Activated T-cell treated with anti-CD3 and anti-CD28 coated beads for 48 hours (primary cell): ENCODE measurements around the gene ASAP2.
"Not testable (repeated sequence)": the region's sequence is repeated elsewhere in the genome, so short reads cannot be mapped to it uniquely, and the experiment has no call there.

Experiments used
- DNase-seq: peaks from one replicate; pipeline ENCODE4 v3.0.0-alpha.2; 2020; ENCODE audit warnings: low read depth

The ASAP2 gene

DNA sequence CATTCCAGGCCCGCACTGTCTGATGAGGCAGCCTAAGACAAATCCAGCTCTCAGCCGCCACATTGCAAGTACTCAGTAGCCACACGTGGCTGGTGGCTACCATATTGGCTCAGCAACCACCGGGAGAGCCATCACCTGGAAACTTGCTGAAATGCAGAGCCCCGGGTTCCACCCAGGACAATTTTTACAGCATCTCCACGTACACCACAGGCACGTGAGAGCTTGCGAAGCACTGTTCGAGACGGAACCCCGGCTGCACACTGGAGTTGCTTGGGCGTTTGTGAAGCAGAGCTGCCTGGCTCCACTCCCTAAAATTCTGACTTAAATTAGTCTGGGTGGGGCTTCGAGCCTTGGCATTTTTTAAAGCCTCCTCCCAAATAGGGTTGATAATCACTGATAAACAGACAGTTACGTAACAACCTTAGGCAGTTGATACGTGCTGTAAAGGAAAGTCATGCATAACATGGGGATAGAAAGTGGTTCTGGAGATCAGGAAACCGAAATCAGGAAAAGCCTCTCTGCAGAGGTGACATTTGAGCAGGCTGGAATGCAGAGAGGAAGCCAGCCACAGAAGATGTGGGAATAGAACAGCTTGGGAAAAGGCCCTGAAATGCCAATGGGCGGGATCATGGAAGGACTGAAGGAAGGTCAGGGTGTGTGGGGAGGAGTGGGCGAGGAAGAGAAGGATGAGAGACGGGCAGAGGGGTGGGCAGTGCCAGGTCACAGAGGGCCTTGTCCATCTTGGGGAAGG is 6.2 kb downstream of the ASAP2 start:
- no peak for DNase-seq

DNA sequence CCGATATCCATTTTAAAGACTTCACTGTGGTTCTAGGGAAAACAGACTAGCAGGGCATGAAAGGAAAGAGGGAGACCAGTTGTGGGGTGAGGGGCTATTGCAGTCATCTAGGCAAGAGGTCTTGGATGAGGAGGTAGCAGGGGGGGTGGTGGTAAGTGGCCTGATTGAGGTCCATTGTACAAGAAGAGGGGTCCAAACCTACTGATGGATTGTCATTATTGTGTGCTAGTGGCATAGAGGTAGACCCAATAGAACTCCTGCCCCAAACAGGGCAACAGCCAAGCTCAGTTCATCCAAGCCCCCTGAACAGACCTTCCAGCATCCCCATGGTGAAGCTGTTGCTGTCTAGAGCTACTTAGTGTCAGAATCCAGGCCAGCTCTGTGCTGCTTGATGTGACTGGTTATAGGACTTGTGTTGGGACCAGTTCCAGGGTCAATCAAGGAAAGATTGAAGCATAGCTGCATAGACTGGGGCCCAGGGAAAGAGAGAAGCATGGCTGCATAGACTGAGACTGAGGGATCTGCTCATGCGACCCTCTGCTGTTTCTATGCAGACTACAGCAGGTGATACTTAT is 7.0 kb downstream of the ASAP2 start:
- no peak for DNase-seq

DNA sequence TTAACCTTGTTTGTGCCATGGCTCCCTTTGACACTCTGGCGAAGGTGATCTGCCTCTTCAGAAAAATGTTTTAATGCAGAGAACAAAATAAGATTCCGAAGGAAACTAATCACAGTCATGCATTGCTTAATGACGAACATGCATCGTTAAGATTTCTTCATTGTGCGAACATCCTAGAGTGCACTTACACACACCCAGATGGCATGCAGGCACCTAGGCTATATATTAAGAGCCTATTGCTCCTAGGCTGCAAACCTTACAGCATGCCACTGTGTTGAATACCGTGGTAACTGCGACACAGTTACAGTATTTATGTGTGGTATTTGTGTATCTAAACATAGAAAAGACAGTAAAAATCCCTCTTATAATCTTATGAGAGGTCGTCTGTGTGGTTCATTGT is 8.3 kb downstream of the ASAP2 start:
- DNase-seq = no peak

DNA sequence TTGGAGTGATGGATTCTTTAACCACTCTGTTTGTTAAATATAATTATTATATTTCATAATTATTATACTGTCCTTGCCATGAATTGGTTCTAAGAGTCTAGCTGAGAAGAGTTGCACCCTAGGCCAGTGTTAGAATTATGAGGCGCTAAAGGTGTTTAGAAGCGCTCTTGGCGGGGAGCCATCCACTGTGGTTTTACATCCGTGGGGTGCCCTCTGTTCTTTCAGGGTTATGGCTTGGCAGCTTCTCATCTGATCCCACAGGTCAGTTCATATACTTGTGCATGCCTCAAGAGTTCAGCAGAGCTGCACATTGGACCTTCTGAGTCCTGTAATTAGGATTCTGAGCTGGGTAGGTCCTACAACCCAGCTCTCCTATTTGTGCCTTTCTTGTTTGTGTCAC is 9.1 kb downstream of the ASAP2 start:
- no peak for DNase-seq

DNA sequence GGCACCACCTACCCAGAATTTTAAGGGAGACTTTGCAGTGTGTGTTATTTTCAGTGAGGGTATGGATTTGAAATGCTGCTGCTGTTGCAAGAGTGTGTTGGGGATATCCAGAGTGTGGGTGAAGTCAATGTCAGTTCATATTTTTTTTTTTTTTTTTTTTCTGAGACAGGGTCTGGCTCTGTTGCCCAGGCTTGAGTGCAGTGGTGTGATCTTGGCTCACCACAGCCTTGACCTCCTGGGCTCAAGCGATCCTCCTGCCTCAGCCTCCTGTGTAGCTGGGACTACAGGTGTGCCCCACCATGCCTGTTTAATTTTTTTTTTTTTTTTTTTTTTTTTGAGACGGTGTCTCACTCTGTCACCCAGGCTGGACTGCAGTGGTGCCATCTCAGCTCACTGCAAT is 9.5 kb downstream of the ASAP2 start:
- not testable (repeated sequence) for DNase-seq

DNA sequence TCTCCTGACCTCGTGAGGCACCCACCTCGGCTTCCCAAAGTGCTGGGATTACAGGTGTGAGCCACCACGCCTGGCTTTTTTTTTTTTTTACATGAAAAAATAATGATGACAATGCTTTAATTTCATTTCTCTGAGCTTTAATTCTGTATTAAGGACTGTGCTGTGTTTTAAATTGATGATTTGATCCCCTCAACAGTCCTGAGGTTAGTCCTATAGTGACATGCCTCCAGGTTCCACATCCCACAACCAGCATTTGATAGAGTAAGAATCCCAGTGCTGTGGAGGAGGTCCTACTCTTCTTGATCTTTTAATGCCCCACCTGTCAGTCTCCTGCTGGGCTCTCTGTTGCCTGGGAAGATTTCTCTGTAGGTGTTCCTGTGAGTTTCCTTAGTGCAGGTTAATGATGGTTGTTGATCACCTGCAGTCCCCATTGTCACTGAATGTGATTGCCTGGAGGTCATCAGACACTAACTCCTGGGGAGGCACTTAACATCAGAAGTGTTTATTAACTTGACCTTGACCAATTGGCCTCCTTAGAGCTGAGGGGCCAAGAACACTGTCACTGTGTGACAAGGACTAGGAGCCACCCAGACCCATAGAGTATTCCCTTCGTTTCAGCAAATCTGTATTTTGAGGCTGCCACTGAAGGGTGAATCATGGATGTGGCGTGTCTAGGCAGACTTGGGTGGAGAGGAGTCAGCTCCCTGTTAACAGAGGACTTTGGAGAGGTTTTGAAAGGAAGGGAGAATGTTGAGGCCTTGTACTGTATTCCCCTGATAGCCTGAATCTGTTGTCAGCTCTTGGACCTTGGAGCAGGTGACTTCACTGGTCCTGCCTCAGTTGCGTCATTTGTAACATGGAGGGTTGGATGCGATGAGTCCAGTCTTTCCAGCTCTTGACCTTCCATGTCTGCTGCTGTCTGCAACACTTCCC is 11.5 kb downstream of the ASAP2 start:
- no peak for DNase-seq

DNA sequence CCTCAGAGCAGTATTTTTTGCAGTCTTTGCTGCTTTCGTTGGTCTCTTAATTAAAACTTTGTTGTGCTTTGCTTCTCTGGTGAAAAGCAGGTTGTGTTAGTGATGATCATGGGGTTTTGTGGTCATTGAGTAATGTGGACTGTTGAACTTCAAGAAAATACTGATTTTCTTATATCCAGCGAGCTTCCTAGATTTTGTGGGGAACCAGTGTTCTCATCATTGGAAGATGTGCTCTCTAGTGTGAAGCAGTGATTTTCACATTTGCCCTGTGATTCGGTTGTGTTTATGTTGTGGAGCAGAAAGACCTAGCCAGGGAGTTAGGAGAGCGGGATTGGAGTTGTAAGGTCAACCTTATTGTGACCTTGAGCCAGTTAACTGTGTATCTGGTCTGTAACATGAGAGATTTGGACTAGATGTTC is 12.4 kb downstream of the ASAP2 start:
- DNase-seq = no peak

DNA sequence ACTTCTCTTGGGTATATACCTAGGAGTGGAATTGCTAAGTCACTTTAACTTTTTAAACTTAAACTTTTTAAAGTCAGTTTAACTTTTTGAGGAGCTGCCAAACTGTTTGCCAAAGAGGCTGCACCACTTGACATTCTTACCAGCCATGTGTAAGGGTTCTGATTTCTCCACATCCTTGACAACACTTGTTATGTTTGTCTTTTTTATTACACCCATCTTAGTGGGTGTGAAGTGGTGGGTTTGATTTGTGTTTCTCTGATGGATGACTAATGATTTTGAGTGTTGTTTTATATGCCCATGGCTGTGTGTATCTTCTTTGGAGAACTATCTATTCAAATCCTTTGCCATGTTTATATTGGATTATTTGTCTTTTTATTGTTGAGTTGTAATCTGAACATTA is 13.6 kb downstream of the ASAP2 start:
- DNase-seq = no peak

DNA sequence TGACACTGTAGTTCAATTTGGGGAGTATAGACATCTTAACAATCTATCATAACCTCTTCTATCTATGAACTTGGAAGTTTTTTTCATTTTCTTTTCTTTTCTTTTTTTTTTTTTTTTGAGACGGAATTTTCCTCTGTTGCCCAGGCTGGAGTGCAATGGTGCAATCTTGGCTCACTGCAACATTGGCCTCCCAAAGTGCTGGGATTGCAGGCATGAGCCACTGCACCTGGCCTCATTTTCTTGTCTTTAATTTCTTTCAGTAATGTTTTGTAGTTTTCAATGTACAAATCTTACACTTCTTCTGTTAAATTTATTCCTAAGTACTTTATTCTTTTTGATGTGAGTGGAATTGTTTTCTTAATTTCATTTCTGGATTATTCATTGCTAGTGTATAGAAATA is 14.6 kb downstream of the ASAP2 start:
- DNase-seq = no peak

DNA sequence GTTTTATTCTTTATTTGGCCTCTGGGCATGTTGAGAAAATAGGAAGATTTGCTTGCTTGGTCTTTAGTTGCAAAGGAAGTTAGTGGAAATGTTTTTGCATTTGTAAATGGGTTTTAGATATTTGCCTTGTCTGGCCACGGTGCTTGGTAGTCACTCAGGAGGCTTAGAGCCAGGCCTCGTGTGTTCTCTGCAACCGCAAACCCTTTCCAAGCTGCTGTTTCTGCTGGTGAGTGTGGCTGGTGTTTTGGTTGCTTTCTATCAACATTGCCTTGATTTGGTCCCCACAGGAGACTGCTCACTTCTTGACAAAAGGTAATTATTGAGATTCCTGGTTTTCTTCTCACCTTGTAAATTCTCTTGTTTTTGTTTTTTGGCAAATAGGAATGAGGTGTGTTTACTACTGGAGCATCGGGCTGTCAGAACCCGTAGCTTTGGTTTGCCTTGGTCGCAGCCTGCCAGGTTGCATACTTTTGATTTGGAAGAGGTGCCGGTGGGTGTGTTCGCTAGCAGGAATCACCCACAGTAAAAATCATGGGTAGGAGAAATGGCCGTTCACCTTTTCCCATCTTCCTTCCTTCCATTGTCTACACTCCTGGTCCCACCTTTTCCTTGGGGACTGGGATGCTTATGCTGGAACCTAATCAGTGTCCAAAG is 15.8 kb downstream of the ASAP2 start:
- DNase-seq = no peak

DNA sequence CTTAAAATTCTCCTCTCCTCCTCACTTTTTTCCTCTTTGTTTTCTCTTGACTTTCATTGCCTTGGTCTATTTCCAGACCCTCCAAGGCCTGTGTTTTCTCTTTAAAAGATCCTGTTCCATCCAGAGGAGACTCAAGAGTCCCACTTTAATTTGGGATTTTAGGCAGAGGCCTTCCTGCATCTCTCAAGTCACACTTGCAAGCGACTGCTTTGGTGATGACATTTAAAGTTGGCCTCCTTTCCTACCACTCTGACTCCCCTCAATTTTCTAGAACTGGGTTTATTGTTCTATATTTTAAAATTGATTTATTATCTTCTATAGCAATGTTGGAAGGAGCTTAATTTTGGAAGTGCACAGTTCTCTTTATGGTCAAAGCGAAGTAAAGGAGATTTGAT is 16.3 kb downstream of the ASAP2 start:
- DNase-seq = no peak

DNA sequence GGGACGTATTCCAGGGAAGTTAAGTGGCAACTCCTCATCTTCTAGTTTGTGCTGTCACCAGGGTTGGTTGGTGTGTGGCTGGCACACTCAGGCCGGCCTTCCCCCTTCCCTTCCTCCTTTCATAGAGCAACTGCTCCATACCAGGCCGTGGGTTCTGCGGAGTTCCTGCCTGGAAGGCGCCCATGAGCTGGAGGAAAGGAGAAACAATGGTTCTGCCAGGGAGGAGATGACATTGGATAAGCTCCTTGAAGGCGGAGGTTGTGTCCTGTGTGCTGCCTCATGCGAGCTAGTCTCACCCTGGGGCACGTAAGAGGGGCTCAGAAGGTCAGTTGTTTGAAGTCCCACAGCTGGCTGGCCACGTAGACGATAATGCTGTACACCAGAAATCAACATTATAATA is 19.2 kb downstream of the ASAP2 start:
- DNase-seq = no peak

DNA sequence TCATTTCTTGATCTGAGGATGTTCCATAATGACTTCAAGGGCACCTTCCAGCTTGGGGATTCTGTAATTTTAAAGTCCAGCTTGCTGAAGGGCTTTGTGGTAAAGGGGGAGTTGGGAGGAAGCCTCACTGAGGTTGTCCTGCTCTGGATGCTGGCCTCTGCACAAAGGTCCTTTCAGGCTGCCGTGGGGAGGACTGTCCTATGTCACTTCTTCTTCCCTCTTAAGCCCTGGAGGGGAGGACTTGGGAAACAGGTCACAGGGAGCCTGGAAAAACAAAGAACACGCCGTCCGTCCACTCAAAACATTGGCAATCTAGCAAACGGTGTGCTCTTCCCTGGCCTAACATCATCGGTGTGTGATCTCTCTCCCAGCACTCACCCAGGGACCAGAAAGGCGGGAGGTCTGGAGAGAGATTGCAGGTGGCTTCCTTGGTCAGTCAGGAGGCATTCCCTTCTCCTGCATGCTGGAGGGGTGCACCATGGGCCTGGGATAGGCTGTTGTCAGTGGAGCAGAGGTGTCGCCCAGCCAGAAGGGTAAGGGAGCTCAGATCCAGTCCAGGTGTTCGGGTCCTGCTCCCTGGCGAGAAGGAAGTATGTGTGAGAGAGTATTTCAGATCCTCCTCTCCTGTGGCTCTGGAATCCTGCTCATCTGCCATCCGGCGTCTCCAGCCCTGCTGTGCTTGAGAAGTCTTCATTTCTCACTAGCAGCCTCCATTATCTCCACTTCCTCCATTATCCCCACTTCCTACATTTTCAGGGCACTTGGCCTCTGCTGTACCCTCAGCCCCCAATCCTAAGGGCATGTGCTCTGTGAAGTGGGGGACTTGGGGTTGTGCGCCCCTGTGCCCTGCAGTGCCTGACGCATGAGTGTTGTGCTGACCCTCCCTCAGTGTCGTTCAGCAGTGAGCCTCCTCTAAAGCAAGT is 20.1 kb downstream of the ASAP2 start:
- no peak for DNase-seq

DNA sequence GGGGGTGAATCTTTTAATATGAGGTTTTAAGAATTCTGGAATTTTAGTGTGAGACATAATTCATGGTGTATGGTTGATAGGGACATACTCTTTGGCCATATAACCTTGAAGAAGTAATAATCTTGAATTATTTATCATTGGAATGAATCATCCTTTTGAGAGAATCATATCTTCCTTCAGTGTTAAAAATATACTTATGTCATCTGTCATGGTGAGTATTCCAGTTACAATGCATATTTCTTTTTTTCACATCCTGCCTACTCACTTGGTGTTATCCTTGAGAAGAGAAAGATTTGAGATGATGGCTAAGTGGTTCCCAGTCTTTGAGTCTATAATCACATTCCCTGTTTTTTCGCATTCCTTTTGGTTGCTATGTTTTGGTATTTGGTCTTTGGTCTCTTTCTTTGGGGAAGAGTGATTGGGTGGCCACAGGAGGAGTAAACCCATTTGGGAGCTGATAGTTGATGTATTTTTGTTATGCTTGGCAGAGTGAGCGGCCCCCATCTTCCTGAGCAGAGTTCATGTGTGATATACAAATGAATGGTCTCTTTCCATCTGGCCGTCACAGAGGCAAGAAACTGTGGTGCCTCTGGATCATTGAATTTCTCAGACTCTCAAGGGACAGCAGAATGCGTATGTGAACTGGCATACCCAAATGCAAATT is 21.6 kb downstream of the ASAP2 start:
- DNase-seq = no peak

DNA sequence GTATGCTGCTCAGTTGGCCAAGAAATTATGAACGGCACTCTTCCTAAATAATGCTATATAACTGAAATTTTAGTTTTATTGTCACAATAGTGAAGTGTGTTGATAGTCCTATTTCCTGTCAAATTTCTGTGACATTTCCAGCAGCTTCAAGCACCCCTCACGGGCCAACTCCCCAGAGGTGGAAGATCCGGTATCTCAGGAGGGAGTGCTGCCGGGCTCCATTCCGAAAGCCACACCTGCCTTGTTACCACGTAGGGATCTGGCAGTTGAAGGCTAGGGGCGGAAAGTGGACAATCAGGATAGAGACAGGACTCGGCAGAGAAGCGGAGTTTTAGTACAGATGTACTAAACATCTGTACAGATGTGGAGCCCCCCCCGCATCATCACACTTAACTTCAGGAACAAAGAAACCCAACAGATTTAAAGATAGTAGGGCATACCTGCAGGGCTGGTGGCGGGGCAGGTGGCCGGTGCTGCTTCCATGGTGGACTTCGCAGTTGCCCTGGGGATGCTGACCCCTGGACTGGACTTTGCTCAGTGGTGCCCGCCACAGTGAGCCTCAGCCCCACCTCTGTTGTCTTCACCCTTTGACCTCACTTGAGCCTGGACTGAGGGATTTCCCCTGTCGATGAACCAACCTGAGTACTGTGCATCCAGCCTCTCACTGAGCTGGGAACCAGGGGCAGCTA is 22.3 kb downstream of the ASAP2 start:
- DNase-seq = no peak

DNA sequence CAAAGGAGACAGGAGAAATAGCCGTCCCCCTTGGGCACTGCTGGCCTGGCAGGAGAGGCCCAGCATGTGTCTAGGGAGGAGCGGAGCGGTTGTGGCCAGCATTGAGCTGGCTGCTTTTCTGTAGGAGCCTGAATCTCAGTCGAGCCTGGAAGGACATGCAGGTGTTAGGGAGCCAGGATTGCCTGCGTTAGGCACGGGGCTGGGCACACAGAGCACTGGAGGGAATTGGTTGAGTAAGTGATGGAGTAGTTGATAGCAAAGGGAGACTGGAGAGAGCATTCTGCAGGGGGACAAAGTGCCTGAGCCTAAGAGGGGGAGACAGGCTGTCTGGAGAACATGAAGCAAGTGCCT is 22.8 kb downstream of the ASAP2 start:
- DNase-seq = no peak

DNA sequence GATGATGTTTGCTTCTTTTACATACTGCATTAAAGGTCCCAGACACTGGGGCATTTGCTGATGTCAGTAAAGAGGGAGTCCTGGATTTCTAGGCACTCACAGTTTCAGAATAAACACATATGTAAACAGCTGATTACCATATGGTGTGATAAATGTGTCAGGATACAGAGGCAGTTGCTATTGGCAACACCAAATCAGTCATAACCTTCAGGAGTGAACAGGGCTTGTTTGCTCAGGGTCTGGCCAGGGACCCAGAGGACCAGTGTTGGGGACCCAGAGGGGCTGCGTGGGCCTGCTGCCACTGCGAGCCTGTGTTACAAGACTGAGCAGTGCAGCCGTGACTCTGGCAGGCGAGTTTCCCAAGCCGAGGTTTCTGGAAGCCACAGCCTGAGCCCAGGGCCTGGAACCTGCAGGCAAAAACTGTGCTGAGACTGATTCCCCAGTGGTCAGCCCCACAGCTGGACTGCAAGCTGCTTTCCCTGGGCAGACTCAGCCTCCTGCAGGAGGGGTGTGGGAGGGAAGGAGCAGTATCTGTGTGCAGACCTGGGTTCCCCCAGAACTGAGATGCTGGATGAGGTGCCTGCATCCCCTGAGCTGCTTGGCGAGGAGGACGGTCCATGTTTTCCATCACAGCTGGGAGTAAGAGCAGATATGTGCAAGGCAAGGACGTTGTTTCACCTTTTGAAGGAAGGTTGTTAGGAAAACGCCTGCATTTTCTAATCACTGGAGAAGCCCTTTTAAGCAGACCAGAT is 23.6 kb downstream of the ASAP2 start:
- DNase-seq = no peak

DNA sequence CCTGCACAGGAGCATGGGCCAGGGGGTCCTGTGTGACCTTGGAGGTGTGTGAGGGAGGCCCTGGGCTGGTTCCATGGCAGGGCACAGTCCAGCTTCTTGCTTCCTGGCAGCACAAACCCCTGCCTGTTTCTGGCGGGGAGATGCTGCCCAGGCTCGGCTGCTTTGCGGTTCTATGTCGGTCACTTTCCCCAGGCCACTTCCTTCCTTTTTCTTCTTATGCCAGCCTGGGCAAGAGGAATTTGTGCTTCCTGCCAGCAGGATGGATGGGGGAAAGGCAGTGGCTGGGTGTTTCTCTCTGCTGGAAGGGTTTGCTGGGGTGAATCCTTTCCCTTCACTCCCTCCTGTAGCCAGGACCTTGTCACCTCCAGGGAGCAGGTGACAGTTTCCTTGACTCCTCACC is 24.3 kb downstream of the ASAP2 start:
- DNase-seq = no peak

DNA sequence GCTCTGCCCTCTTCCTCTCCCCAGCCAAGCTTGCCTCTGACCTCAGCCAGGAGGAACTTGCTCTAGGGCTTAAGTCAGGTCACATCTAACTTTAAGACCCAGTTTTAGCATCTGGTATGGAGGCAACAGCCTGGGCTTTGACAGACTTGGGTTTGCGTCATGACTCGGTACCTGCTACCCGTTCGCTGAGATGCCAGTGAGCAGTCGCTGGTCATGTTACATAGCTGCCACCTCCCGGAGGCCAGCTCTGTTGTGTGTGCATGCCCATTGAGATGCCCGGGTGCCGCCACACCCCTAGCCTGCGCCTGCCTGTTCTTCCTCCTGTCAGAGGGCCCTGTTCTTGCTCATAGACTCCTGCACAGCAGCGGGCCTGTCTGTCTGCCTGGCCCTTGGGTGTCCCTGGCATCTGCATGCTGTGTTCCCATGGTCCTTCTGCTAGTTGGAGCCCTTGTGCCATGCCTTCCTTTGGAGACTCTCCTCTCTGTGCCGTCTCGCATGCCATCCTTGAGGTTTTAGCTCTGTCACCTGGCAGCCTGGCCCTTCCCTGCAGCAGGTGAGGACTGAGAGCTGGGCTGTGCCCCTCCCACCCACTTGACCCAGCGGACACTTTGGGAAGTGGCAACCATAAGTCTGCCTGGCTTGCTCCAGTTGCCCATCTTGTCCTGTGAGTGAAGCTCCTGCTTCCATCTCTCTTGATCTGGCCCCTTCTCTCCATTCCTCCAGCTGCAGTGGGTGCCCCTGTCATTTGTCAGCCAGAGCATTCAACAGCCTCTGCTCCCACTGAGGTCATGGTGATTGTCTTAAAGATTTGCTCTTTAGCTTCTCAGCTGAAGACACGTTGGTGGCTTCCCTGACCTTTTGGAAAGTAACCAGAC is 24.9 kb downstream of the ASAP2 start:
- no peak for DNase-seq
